ENCODE results near the gene NCOA3.
A peak's percentile ranks its signal among the peaks of the same experiment; 100 is the strongest.

NCOA3 gene

DNA sequence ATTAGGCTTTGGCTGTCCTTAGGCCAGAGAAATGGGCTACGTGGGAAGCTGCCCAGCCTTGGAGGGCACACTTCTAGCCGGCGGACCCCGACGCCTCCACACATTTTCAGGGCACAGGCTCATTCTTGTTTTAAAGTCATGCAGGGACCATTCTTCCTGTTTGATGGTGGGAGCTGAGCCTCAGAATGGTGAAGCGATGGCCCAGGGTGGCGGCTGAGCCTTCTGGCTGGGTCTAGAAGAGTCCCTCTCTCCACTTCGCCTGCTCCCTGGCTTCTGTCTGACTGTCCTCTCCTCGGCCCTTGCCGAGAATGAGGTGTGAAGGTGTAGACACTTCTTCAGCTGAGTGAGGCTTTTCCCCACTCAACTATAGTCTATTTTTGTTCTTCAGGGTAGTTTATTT, 169.2 kb downstream of the NCOA3 start:
- ChIA-PET CTCF (interaction anchor here (0.6 to 1.3 kb wide), 4 partner anchors 325 to 949 kb away, joined by 3 to 7 read pairs (median 3); no protein-coding TSS in a partner anchor), POLR2A (ENCODE audit: low non-redundant PET) (interaction anchor here (0.7 kb wide), 1 partner anchor 354 kb away, joined by 3 read pairs; no protein-coding TSS in a partner anchor)
- H3K27ac ChIP-seq, result peak overlapping the region; percentile 61
- TF ChIP-seq, protein P1, sequence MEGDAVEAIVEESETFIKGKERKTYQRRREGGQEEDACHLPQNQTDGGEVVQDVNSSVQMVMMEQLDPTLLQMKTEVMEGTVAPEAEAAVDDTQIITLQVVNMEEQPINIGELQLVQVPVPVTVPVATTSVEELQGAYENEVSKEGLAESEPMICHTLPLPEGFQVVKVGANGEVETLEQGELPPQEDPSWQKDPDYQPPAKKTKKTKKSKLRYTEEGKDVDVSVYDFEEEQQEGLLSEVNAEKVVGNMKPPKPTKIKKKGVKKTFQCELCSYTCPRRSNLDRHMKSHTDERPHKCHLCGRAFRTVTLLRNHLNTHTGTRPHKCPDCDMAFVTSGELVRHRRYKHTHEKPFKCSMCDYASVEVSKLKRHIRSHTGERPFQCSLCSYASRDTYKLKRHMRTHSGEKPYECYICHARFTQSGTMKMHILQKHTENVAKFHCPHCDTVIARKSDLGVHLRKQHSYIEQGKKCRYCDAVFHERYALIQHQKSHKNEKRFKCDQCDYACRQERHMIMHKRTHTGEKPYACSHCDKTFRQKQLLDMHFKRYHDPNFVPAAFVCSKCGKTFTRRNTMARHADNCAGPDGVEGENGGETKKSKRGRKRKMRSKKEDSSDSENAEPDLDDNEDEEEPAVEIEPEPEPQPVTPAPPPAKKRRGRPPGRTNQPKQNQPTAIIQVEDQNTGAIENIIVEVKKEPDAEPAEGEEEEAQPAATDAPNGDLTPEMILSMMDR (conservative IDR thresholded peaks at IDR 0.05; ENCODE audit: low read depth), result no peak
- no peak for DNase-seq (ENCODE audit: low spot score)

DNA sequence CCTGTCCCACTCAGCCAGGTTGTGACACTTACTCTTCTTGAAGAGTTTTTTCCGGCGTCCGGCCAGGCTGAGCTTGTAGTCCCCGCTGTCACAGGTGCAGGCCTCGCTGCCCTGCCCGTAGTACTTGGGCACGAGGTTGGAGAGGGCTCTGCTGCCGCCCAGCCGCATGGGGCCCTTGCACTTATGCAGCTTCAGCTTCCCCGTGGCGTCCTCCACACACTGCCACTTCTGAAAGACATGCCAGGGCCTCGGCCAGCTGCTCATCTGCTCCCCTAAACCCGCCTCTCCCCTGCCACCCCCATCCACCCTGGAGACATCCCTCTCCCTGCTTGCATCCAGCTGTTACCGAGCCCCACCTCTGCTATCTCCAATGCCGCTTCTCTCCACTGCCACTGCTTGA, 170.5 kb downstream of the NCOA3 start:
- POLR2A ChIA-PET (ENCODE audit: low non-redundant PET), result no interaction called here
- TF ChIP-seq, protein P1 (conservative IDR thresholded peaks at IDR 0.05; ENCODE audit: low read depth), result no peak
- H3K27ac ChIP-seq, result peak overlapping the region; percentile 61
- DNase-seq (ENCODE audit: low spot score), result no peak
- CTCF ChIA-PET, result interaction anchor here (1.2 to 1.9 kb wide), 2 partner anchors 8 to 948 kb away, joined by 4 to 5 read pairs; no protein-coding TSS in a partner anchor

- POLR2A ChIA-PET (ENCODE audit: low non-redundant PET), result no interaction called here
- TF ChIP-seq, protein P1 (conservative IDR thresholded peaks at IDR 0.05; ENCODE audit: low read depth), result no peak
- CTCF ChIA-PET, result interaction anchor here (0.8 to 1.9 kb wide), 3 partner anchors 9 to 948 kb away, joined by 3 to 5 read pairs (median 4); no protein-coding TSS in a partner anchor
- H3K27ac ChIP-seq, result peak overlapping the region; percentile 61
- DNase-seq (ENCODE audit: low spot score), result no peak
Observed at GRCh38 chr20:47672886-47673670, 171.4 kb downstream of the NCOA3 start.

- CTCF ChIA-PET, result interaction anchor here (0.8 to 1.8 kb wide), 2 partner anchors 460 to 947 kb away, joined by 3 to 9 read pairs; no protein-coding TSS in a partner anchor
Observed at GRCh38 chr20:47673671-47673955, 171.9 kb downstream of the NCOA3 start.

DNA sequence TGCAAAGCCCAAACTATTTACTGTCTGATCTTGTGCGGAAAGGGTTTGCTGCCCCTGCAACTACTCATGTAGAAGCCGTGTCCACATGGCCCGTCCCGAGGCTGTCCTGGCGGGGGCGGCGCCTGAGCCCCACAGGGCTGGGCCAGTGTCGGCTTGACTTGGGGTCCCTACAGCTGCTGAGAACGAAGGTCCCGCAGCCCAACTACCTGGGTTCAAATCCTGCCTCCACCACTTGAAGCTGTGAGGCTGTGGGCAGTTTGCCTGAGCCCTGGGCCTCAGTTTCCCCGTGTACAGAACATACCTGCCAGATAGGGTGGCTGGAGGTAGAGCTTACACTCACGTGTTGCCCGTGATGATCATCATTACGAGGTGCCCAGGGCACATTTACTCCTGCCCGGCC, 172.5 kb downstream of the NCOA3 start:
- TF ChIP-seq, protein P1 (conservative IDR thresholded peaks at IDR 0.05; ENCODE audit: low read depth), result no peak
- CTCF ChIA-PET, result interaction anchor here (0.7 to 1.8 kb wide), 2 partner anchors 489 to 947 kb away, joined by 4 to 9 read pairs; no protein-coding TSS in a partner anchor
- no peak for DNase-seq (ENCODE audit: low spot score)
- peak overlapping the region; percentile 61 for H3K27ac ChIP-seq
- POLR2A ChIA-PET (ENCODE audit: low non-redundant PET), result no interaction called here

More at GRCh38 chr20:47673671-47673955, 171.9 kb downstream of the NCOA3 start:
- TF ChIP-seq, protein P1 (conservative IDR thresholded peaks at IDR 0.05; ENCODE audit: low read depth), result no peak
- POLR2A ChIA-PET (ENCODE audit: low non-redundant PET), result no interaction called here
- H3K27ac ChIP-seq, result peak overlapping the region; percentile 61
- DNase-seq (ENCODE audit: low spot score), result no peak

DNA sequence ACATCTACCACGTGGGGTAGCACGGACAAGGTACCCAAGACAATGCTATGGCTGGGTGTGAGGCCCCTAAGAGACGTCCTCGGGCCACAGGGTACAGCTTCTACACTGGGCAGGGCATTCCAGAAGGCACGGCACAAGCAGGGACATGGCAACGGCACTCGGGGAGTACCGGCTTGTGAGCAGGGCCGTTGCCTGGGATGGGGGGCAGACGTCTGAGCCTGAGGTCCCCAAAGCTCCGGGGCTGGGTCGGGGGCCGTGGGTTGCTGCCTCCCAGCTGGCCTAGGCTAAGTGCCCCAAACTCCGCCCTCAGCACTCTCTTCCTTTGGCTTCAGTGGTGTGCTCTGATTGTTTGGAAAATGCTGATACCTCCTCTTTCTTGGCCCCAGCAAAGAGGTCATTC, 173.0 kb downstream of the NCOA3 start:
- POLR2A ChIA-PET (ENCODE audit: low non-redundant PET), result no interaction called here
- CTCF ChIA-PET, result interaction anchor here (0.7 to 1.8 kb wide), 3 partner anchors 11 to 946 kb away, joined by 4 to 9 read pairs (median 4); no protein-coding TSS in a partner anchor
- TF ChIP-seq, protein P1 (conservative IDR thresholded peaks at IDR 0.05; ENCODE audit: low read depth), result no peak
- H3K27ac ChIP-seq, result peak overlapping the region; percentile 61
- no peak for DNase-seq (ENCODE audit: low spot score)
